Trophoblast cell (in vitro differentiated cells and primary cell): Measurements from ENCODE around the gene PLXNA2.

ENCODE experiments used
- DNase-seq, 2 donors: peaks; one replicate each; pipeline ENCODE4 v3.0.0-alpha.2; 2016
- H2AFZ ChIP-seq: 2 replicates; pipeline ENCODE4 v1.6.1; 2013; ENCODE audit warnings: low read length, moderate library complexity, mild to moderate bottlenecking; ENCODE audit not compliant: insufficient read depth, poor library complexity
- H2AK5ac ChIP-seq: 2 replicates; pipeline ENCODE4 v1.6.1; 2013; ENCODE audit warnings: mild to moderate bottlenecking, low read length
- H2BK120ac ChIP-seq: 2 replicates; pipeline ENCODE4 v1.6.1; 2013; ENCODE audit warnings: low read length, mild to moderate bottlenecking, moderate library complexity; ENCODE audit not compliant: insufficient read depth, poor library complexity
- H2BK12ac ChIP-seq: 2 replicates; pipeline ENCODE4 v1.6.1; 2013; ENCODE audit warnings: mild to moderate bottlenecking, low read length, moderate library complexity
- H2BK5ac ChIP-seq: 2 replicates; pipeline ENCODE4 v1.6.1; 2013; ENCODE audit warnings: low read length, low read depth, moderate library complexity, mild to moderate bottlenecking; ENCODE audit not compliant: poor library complexity
- H3K14ac ChIP-seq: 2 replicates; pipeline ENCODE4 v1.6.1; 2013; ENCODE audit warnings: mild to moderate bottlenecking, low read length
- H3K18ac ChIP-seq: 2 replicates; pipeline ENCODE4 v1.6.1; 2013; ENCODE audit warnings: mild to moderate bottlenecking, low read length
- H3K23ac ChIP-seq: 2 replicates; pipeline ENCODE4 v1.6.1; 2013; ENCODE audit warnings: low read length
- H3K27ac ChIP-seq: 2 replicates; pipeline ENCODE4 v1.5.1; 2013; ENCODE audit warnings: low read depth, mild to moderate bottlenecking, inconsistent platforms, low read length, moderate library complexity
- H3K27me3 ChIP-seq: 2 replicates; pipeline ENCODE4 v1.6.1; 2013; ENCODE audit warnings: inconsistent platforms, mild to moderate bottlenecking, low read length, moderate library complexity; ENCODE audit not compliant: insufficient read depth
- H3K36me3 ChIP-seq, 2 experiments: 1 replicate in 1 of 2; 2 replicates in 1 of 2; pipeline ENCODE4 v1.6.1; 2013; ENCODE audit warnings: low read length in 2 of 2, mild to moderate bottlenecking in 2 of 2, moderate library complexity in 1 of 2; ENCODE audit not compliant: insufficient read depth in 2 of 2, control insufficient read depth in 1 of 2
- H3K4ac ChIP-seq: 2 replicates; pipeline ENCODE4 v1.6.1; 2013; ENCODE audit warnings: low read depth, mild to moderate bottlenecking, low read length, moderate library complexity
- H3K4me1 ChIP-seq, 2 experiments: 1 replicate in 1 of 2; 2 replicates in 1 of 2; pipeline ENCODE4 v1.6.1; 2013; ENCODE audit warnings: low read length in 2 of 2, mild to moderate bottlenecking in 2 of 2, moderate library complexity in 1 of 2; ENCODE audit not compliant: insufficient read depth in 2 of 2, control insufficient read depth in 1 of 2
- H3K4me2 ChIP-seq: 2 replicates; pipeline ENCODE4 v1.6.1; 2013; ENCODE audit warnings: inconsistent platforms, mild to moderate bottlenecking, low read length, moderate library complexity
- H3K4me3 ChIP-seq: 2 replicates; pipeline ENCODE4 v1.5.1; 2013; ENCODE audit warnings: mild to moderate bottlenecking, low read depth, low read length, inconsistent platforms
- H3K79me1 ChIP-seq: one replicate; pipeline ENCODE4 v1.6.1; 2013; ENCODE audit warnings: low read length
- H3K79me2 ChIP-seq: 2 replicates; pipeline ENCODE4 v1.6.1; 2013; ENCODE audit warnings: low read length, mild to moderate bottlenecking; ENCODE audit not compliant: control insufficient read depth, insufficient read depth, poor library complexity
- H3K9ac ChIP-seq: 2 replicates; pipeline ENCODE4 v1.6.1; 2013; ENCODE audit warnings: mild to moderate bottlenecking, low read length
- H3K9me3 ChIP-seq: 2 replicates; pipeline ENCODE4 v1.6.1; 2013; ENCODE audit warnings: low read depth, mild to moderate bottlenecking, control low read depth, inconsistent platforms, low read length; ENCODE audit not compliant: insufficient read depth
- H4K12ac ChIP-seq: 2 replicates; pipeline ENCODE4 v1.6.1; 2013; ENCODE audit warnings: low read depth, mild to moderate bottlenecking, low read length, moderate library complexity
- H4K8ac ChIP-seq: 2 replicates; pipeline ENCODE4 v1.6.1; 2013; ENCODE audit warnings: low read depth, mild to moderate bottlenecking, low read length, moderate library complexity
- H4K91ac ChIP-seq: one replicate; pipeline ENCODE4 v1.6.1; 2013; ENCODE audit warnings: low read depth, mild to moderate bottlenecking, low read length, moderate library complexity
- WGBS: extraction: QIAGEN DNeasy Blood & Tissue Kit; methylation state at CpG from one replicate; pipeline ENCODE4 v1.1.7; 2013; ENCODE audit warnings: missing lambda C conversion rate; ENCODE audit not compliant: insufficient read length, insufficient coverage; ENCODE audit errors: extremely low coverage; 5-methylcytosine and 5-hydroxymethylcytosine counted together

Gene PLXNA2

DNA sequence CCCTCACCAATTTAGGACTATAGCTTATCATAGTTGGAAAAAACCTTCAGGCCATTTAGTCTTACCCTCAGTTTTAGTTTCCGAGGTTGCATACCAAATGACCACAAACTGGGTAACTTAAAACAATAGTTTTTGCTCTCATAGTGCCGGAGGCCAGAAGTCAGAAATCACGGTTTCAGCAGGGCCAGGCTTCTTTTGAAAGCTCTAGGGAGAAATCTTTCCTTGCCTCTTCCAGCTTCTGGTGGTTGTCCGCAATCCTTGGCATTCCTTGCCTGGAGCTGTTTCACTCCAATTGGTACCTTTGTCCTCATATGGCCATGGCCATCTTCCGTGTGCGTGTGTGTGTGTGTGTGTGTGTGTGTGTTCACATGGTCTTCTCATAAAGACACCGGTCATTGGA lies 12.4 kb upstream of the PLXNA2 start:
- no peak overlapping the region for H2BK120ac ChIP-seq
- no peak overlapping the region for H4K12ac ChIP-seq
- H2BK5ac ChIP-seq: no peak overlapping the region
- H3K4me3 ChIP-seq: no peak overlapping the region
- H4K8ac ChIP-seq: no peak overlapping the region
- H3K4ac ChIP-seq: no peak overlapping the region
- no peak overlapping the region for H3K9ac ChIP-seq
- H3K79me1 ChIP-seq: peaks cover 16% of the 10 kb centered on the region
- no peak overlapping the region for H2AFZ ChIP-seq
- no peak overlapping the region for H4K91ac ChIP-seq
- H3K18ac ChIP-seq: no peak overlapping the region
- no peak overlapping the region for H3K23ac ChIP-seq
- H3K36me3 ChIP-seq: no peaks in the 10 kb centered on the region
- no peaks in the 10 kb centered on the region for H3K27me3 ChIP-seq
- peak; percentile 96 to 99 for DNase-seq
- H3K27ac ChIP-seq: peak overlapping the region; percentile 92
- H3K9me3 ChIP-seq: no peaks in the 10 kb centered on the region
- peaks cover 24 to 25% of the 10 kb centered on the region in 2 experiments for H3K4me1 ChIP-seq
- peaks cover 3% of the 10 kb centered on the region for H3K79me2 ChIP-seq
- no peak overlapping the region for H3K14ac ChIP-seq
- H3K4me2 ChIP-seq: no peak overlapping the region
- no peak overlapping the region for H2AK5ac ChIP-seq
- no CpG with 5 or more reads among the region's 7 CpGs for WGBS
- H2BK12ac ChIP-seq: no peak overlapping the region

DNA sequence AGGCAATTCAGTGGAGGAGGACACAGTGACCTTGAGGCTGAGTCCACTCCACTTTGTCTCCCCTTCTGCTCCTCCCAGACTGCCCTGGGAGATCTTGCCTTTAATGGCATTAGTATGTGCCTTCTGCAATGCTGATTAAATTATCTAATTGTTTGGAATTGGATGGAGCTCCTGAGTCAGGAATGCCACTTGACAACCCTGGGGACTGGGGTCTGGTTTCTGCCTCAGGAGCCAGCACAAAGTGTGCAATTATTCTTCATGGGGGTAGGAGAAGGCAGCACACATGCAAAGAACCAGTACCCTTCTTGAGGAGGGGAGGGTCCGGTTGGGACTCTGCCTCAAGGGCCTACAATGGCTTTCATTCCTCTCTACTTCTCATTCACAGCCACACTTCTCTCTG lies 11.9 kb upstream of the PLXNA2 start:
- peaks cover 3% of the 10 kb centered on the region for H3K79me2 ChIP-seq

DNA sequence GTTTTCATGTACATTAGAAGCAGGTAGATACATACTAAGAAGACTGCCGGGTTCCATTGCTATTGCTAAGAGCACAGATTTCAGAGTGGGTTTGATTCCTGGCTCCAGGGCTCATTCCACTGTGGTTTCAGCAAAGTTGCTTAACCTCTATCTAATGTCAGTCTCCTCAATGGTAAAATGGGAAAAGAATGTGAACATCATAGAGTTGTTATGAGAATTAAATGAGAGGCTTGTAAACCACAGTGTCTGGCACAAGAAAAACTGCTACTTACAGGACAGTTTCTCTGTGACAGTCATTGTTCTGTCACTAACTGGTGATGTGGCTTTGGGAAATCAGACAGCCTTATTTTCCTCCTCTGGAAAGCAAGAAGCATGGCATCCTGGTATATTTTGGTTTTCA lies 10.7 kb upstream of the PLXNA2 start:
- H3K79me1 ChIP-seq: peaks cover 20% of the 10 kb centered on the region
- H3K14ac ChIP-seq: no peak overlapping the region
- H3K36me3 ChIP-seq: no peaks in the 10 kb centered on the region
- no peak overlapping the region for H3K4ac ChIP-seq
- H2AK5ac ChIP-seq: no peak overlapping the region
- H4K8ac ChIP-seq: no peak overlapping the region
- H3K9me3 ChIP-seq: no peaks in the 10 kb centered on the region
- WGBS: no CpG with 5 or more reads among the region's 1 CpG
- peaks cover 3% of the 10 kb centered on the region for H3K79me2 ChIP-seq
- no peak overlapping the region for H3K4me3 ChIP-seq
- H3K27ac ChIP-seq: peak overlapping the region; percentile 57
- H4K12ac ChIP-seq: no peak overlapping the region
- H2BK5ac ChIP-seq: no peak overlapping the region
- H3K18ac ChIP-seq: no peak overlapping the region
- no peak overlapping the region for H3K9ac ChIP-seq
- peak; percentile 93 to 94 for DNase-seq
- no peak overlapping the region for H2AFZ ChIP-seq
- no peak overlapping the region for H2BK12ac ChIP-seq
- H4K91ac ChIP-seq: no peak overlapping the region
- H2BK120ac ChIP-seq: no peak overlapping the region
- H3K27me3 ChIP-seq: no peaks in the 10 kb centered on the region
- H3K23ac ChIP-seq: no peak overlapping the region
- H3K4me2 ChIP-seq: no peak overlapping the region
- H3K4me1 ChIP-seq: peaks cover 31 to 33% of the 10 kb centered on the region in 2 experiments

More for the DNA sequence above, 11.9 kb upstream of the PLXNA2 start:
- H2BK12ac ChIP-seq: peak overlapping the region; percentile 42
- H3K79me1 ChIP-seq: peaks cover 17% of the 10 kb centered on the region
- H2BK120ac ChIP-seq: peak overlapping the region; percentile 29
- H3K4me1 ChIP-seq: peaks cover 26 to 27% of the 10 kb centered on the region in 2 experiments
- peak overlapping the region; percentile 66 for H4K91ac ChIP-seq
- H3K18ac ChIP-seq: peak overlapping the region; percentile 22
- H3K4me2 ChIP-seq: peak overlapping the region; percentile 23
- H3K9ac ChIP-seq: no peak overlapping the region
- H3K27ac ChIP-seq: peak overlapping the region; percentile 92
- WGBS: no CpG with 5 or more reads among the region's 1 CpG
- no peak overlapping the region for H3K23ac ChIP-seq
- H3K9me3 ChIP-seq: no peaks in the 10 kb centered on the region
- peak overlapping the region; percentile 41 for H3K14ac ChIP-seq
- no peaks in the 10 kb centered on the region for H3K36me3 ChIP-seq
- H2AFZ ChIP-seq: no peak overlapping the region
- peak overlapping the region; percentile 49 for H3K4me3 ChIP-seq
- peak; percentile 83 to 91 for DNase-seq
- H4K8ac ChIP-seq: peak overlapping the region; percentile 17
- no peak overlapping the region for H4K12ac ChIP-seq
- no peaks in the 10 kb centered on the region for H3K27me3 ChIP-seq
- peak overlapping the region; percentile 81 for H2BK5ac ChIP-seq
- H3K4ac ChIP-seq: no peak overlapping the region
- H2AK5ac ChIP-seq: peak overlapping the region; percentile 50

DNA sequence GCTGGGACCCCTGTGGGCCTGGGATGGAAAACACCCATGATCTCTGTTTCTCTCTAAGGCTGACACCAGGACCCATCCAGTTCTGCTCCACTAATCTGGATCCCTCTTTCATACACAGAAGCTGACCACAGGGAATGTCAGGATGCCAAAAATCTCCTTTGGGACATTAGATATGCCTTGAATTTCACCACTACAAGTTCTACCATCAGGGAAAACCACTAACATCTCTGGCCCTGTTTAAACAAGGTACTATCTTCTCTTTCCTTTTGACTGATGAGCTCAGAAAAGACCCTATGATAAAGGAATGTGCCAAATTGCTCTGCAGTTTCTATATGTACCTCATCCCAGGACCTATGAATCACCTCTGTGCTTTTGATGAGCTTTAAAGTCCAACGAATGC lies 10.2 kb upstream of the PLXNA2 start:
- Histone ChIP-seq H3K27ac (peak overlapping the region; percentile 48), H4K91ac (peak overlapping the region; percentile 78), H3K79me1 (peaks cover 21% of the 10 kb centered on the region), H2BK120ac (peak overlapping the region; percentile 70), H3K9ac (no peak overlapping the region), H3K9me3 (no peaks in the 10 kb centered on the region), H4K8ac (no peak overlapping the region), H2BK5ac (no peak overlapping the region), H3K23ac (no peak overlapping the region), H3K4me2 (peak overlapping the region; percentile 23), H3K27me3 (no peaks in the 10 kb centered on the region), H3K36me3 (no peaks in the 10 kb centered on the region), H3K79me2 (peaks cover 3% of the 10 kb centered on the region), H4K12ac (no peak overlapping the region), H3K4me1 (peaks cover 31 to 34% of the 10 kb centered on the region in 2 experiments), H2AFZ (no peak overlapping the region), H3K4ac (no peak overlapping the region), H3K14ac (peak overlapping the region; percentile 64), H3K4me3 (no peak overlapping the region), H2BK12ac (peak overlapping the region; percentile 94), H3K18ac (no peak overlapping the region), H2AK5ac (no peak overlapping the region)
- DNase-seq: no peak
- no CpG with 5 or more reads among the region's 1 CpG for WGBS
